Occipital lobe (tissue), 2 donors: ENCODE results near the gene HOXA9. TPM values are rescaled to one million over a fixed set of nuclear protein-coding genes. Genes with fewer than 3 reads are reported as not detected.

ENCODE experiments used
- DNase-seq: peaks from one replicate; lab custom pipeline; 2025; lab: John Stamatoyannopoulos, UW
- total RNA-seq: library from RNA; depleted of rRNA; stranded (reverse); fragments of >200 nt; gene quantifications from one replicate; pipeline ENCODE4 v1.2.3, GENCODE V29; 2014

The HOXA9 gene
- total RNA-seq: not detected

GRCh38 chr7:27165089-27165995 lies at the start of gene HOXA9:
Gene HOXA9 (minus strand): TSS chr7:27165537. CDS start chr7:27165457, 80 bp downstream.
- no peak for DNase-seq

- no peak for DNase-seq
These were observed 49.1 kb upstream of the HOXA9 start for GRCh38 chr7:27214239-27214950.

- DNase-seq: no peak
These were observed 48.3 kb upstream of the HOXA9 start for GRCh38 chr7:27213433-27214238.

- DNase-seq: no peak
These were observed 47.4 kb upstream of the HOXA9 start for GRCh38 chr7:27212497-27213432.

GRCh38 chr7:27211764-27212204 lies 46.4 kb upstream of the HOXA9 start:
- DNase-seq: no peak

- DNase-seq: no peak
These were observed 45.7 kb upstream of the HOXA9 start for GRCh38 chr7:27211084-27211446.

GRCh38 chr7:27210441-27211083 lies 45.2 kb upstream of the HOXA9 start:
- DNase-seq: no peak

- no peak for DNase-seq
These were observed 44.6 kb upstream of the HOXA9 start for GRCh38 chr7:27209933-27210440.

- no peak for DNase-seq
These were observed 43.7 kb upstream of the HOXA9 start for GRCh38 chr7:27208998-27209397.

- no peak for DNase-seq
These were observed 42.1 kb upstream of the HOXA9 start for GRCh38 chr7:27207348-27207985.

- no peak for DNase-seq
These were observed 40.3 kb upstream of the HOXA9 start for GRCh38 chr7:27205325-27206280.

- DNase-seq: no peak
These were observed 39.5 kb upstream of the HOXA9 start for GRCh38 chr7:27204851-27205322.

- no peak for DNase-seq
These were observed 38.7 kb upstream of the HOXA9 start for GRCh38 chr7:27203964-27204594.

GRCh38 chr7:27203365-27203953 lies 38.1 kb upstream of the HOXA9 start:
- DNase-seq: no peak

- no peak for DNase-seq
These were observed 37.5 kb upstream of the HOXA9 start for GRCh38 chr7:27202862-27203134.

- DNase-seq: no peak
These were observed 36.9 kb upstream of the HOXA9 start for GRCh38 chr7:27202018-27202861.
